Activated T-cell treated with anti-CD3 and anti-CD28 coated beads, Interleukin-2, amount 50 U/mL, for 72 hours (primary cell): ENCODE data around the gene BRK1. TPM values are rescaled to one million over a fixed set of nuclear protein-coding genes. Genes with fewer than 3 reads are reported as not detected.
"Not testable (repeated sequence)": the region's sequence is repeated elsewhere in the genome, so short reads cannot be mapped to it uniquely, and the experiment has no call there.

Source experiments
- ATAC-seq, 2 donors: fragments of 150-1000 bp; cut with Tn5 transposase; replicated peaks in 1 of 2; 2 replicates each; pipeline ENCODE4 v1.10.0; 2021; ENCODE audit warnings: moderate library complexity in 2 of 2, mild to moderate bottlenecking in 1 of 2
- DNase-seq, 2 donors: peaks; one replicate each; pipeline ENCODE4 v3.0.0; 2021 to 2022; ENCODE audit warnings: mixed read lengths in 1 of 2
- H3K27ac Mint-ChIP-seq: one replicate; pipeline ENCODE4 v1.8.0; 2022; ENCODE audit warnings: mild to moderate bottlenecking, moderate library complexity, mixed read lengths
- H3K27me3 Mint-ChIP-seq: one replicate; pipeline ENCODE4 v1.8.0; 2022; ENCODE audit warnings: low read depth, mixed read lengths
- H3K36me3 Mint-ChIP-seq, 2 donors: one replicate each; pipeline ENCODE4 v1.8.0; 2022; ENCODE audit warnings: mixed read lengths in 2 of 2, mild to moderate bottlenecking in 1 of 2; ENCODE audit not compliant: insufficient read depth in 2 of 2
- H3K4me1 Mint-ChIP-seq: one replicate; pipeline ENCODE4 v1.8.0; 2022; ENCODE audit warnings: low read depth, mixed read lengths
- H3K4me3 Mint-ChIP-seq, 2 donors: one replicate each; pipeline ENCODE4 v1.8.0; 2022; ENCODE audit warnings: mild to moderate bottlenecking in 2 of 2, mixed read lengths in 2 of 2, moderate library complexity in 2 of 2
- H3K9me3 Mint-ChIP-seq, 2 donors: one replicate each; pipeline ENCODE4 v1.8.0; 2022; ENCODE audit warnings: mixed read lengths in 2 of 2
- total RNA-seq, 2 donors: library from RNA; stranded (reverse); gene quantifications; one replicate each; pipeline ENCODE4 v1.2.3, GENCODE V29; 2022

The BRK1 gene
- total RNA-seq, 2 donors from 2014 or later: 89.0 to 89.3 TPM

DNA sequence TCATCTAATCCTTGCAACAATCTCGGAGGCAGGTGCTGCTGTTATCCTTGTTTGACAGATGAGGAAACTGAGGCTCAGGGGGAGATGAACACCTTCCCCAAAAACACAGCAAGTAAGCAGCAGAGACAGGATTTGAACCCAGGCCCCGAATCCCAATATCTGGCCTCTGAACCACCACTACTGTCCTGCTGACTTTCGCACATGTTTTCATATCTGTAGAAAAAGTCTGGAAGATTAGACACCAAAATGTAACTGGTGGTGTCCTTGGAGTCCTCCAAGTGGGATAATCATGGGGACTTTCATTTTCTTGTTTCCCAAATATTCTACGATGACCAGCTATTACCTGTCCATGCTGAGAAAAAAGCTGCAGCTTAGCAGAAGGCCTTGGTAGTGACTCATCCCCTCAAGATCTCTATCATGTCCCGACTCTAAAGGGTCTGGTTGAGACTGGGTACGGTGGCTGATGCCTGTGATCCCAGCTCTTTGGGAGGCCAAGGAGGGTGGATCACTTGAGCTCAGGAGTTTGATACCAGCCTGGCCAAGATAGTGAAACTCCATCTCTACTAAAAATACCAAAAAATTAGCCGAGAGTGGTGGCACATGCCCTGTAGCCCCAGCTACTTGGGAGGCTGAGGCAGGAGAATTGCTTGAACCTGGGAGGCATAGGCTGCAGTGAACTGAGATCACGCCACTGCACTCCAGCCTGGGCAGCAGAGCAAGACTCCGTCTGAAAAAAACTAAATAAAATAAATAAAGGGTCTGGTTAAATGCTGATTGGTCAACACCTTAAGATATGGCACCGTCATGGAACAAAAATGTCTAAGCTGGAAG, 57.8 kb downstream of the BRK1 start:
- Mint-ChIP-seq H3K36me3 (peaks cover 0 to 9% of the 10 kb centered on the region in 2 donors), H3K4me3 (no peak overlapping the region), H3K27me3 (no peaks in the 10 kb centered on the region), H3K27ac (no peak overlapping the region), H3K4me1 (peaks cover 20% of the 10 kb centered on the region), H3K9me3 (peaks cover 0 to 6% of the 10 kb centered on the region in 2 donors)
- peak; percentile 44 to 59 for ATAC-seq
- DNase-seq: no peak

DNA sequence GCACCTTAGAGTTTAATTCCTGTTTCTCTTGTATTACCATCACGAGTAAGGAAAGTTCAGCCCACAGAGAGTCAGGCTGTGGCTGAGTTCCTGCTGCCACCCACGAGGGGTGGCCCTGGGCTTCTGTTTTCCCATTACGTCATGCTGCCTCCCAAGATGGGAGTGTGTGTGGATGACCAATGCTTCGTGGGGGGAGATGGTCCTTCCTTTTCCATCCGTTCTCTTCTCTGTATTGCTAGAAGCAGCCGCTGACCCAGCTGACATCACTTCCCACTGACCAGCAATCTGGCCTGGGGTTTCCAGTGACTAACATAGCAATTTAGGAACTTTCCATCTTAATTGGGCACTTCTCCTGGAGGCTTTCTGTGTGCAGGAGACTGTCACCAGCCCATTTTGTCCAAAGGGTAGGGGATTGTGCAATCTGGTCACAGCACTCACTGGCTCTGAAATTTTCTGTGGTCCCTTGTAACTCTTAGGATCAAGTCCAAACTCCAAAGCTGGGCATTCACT, 58.5 kb downstream of the BRK1 start:
- Mint-ChIP-seq H3K4me3 (no peak overlapping the region), H3K27ac (peak overlapping the region; percentile 16), H3K4me1 (peaks cover 17% of the 10 kb centered on the region), H3K36me3 (peaks cover 0 to 2% of the 10 kb centered on the region in 2 donors), H3K9me3 (no peaks in the 10 kb centered on the region), H3K27me3 (no peaks in the 10 kb centered on the region)
- ATAC-seq: peak; percentile 18 to 32
- no peak for DNase-seq

GRCh38 chr3:10175334-10175733, 59.9 kb downstream of the BRK1 start:
- not testable (repeated sequence) for ATAC-seq, H3K9me3 Mint-ChIP-seq, H3K27ac Mint-ChIP-seq

GRCh38 chr3:10176150-10176549, 60.7 kb downstream of the BRK1 start:
- ATAC-seq, DNase-seq, H3K9me3 Mint-ChIP-seq, H3K27ac Mint-ChIP-seq, H3K4me3 Mint-ChIP-seq, H3K36me3 Mint-ChIP-seq, H3K27me3 Mint-ChIP-seq: not testable (repeated sequence)
- H3K4me1 Mint-ChIP-seq: peaks cover 21% of the 10 kb centered on the region

More at GRCh38 chr3:10175334-10175733, 59.9 kb downstream of the BRK1 start:
- H3K4me1 Mint-ChIP-seq: peaks cover 21% of the 10 kb centered on the region
- not testable (repeated sequence) for H3K36me3 Mint-ChIP-seq, H3K27me3 Mint-ChIP-seq, H3K4me3 Mint-ChIP-seq, DNase-seq

Other genes with a start within 250 kb of the BRK1 start
- gene CIDEC, start 235.4 kb upstream of the BRK1 start, total RNA-seq: under 1 TPM in 1 of 2 donors, not detected in 1; 0.65 TPM
- gene JAGN1, start 225.1 kb upstream of the BRK1 start, total RNA-seq: 10 to 100 TPM; 34.6 to 39.4 TPM
- gene IL17RE, start 212.8 kb upstream of the BRK1 start, total RNA-seq: 1 to 10 TPM in 1 of 2 donors, under 1 TPM in 1; 0.94 to 5.5 TPM
- under 1 TPM; 0.41 to 0.93 TPM for gene IL17RC, start 198.6 kb upstream of the BRK1 start, total RNA-seq
- gene CRELD1, start 181.8 kb upstream of the BRK1 start, total RNA-seq: 10 to 100 TPM; 18.8 to 25.3 TPM
- gene PRRT3, start 163.3 kb upstream of the BRK1 start, total RNA-seq: 10 to 100 TPM in 1 of 2 donors, 1 to 10 TPM in 1; 7.9 to 14.5 TPM
- 10 to 100 TPM; 45.3 to 48.7 TPM for gene EMC3, start 128.8 kb upstream of the BRK1 start, total RNA-seq
- gene FANCD2, start 89.2 kb upstream of the BRK1 start, total RNA-seq: 10 to 100 TPM; 77.2 to 81.2 TPM
- gene FANCD2OS, start 7.4 kb upstream of the BRK1 start, total RNA-seq: not detected
- gene VHL, start 26.1 kb downstream of the BRK1 start, total RNA-seq: 10 to 100 TPM; 61.1 to 61.7 TPM
- gene IRAK2, start 49.2 kb downstream of the BRK1 start, total RNA-seq: 10 to 100 TPM in 1 of 2 donors, 1 to 10 TPM in 1; 9.4 to 11.8 TPM
- 10 to 100 TPM; 40.8 to 49.8 TPM for gene TATDN2, start 132.8 kb downstream of the BRK1 start, total RNA-seq
- gene GHRL, start 177.3 kb downstream of the BRK1 start, total RNA-seq: 1 to 10 TPM in 1 of 2 donors, under 1 TPM in 1; 0.43 to 1.3 TPM
- 10 to 100 TPM; 84.0 to 88.5 TPM for gene SEC13, start 205.4 kb downstream of the BRK1 start, total RNA-seq